ENCODE data around the gene TAGLN2.

Gene TAGLN2

DNA sequence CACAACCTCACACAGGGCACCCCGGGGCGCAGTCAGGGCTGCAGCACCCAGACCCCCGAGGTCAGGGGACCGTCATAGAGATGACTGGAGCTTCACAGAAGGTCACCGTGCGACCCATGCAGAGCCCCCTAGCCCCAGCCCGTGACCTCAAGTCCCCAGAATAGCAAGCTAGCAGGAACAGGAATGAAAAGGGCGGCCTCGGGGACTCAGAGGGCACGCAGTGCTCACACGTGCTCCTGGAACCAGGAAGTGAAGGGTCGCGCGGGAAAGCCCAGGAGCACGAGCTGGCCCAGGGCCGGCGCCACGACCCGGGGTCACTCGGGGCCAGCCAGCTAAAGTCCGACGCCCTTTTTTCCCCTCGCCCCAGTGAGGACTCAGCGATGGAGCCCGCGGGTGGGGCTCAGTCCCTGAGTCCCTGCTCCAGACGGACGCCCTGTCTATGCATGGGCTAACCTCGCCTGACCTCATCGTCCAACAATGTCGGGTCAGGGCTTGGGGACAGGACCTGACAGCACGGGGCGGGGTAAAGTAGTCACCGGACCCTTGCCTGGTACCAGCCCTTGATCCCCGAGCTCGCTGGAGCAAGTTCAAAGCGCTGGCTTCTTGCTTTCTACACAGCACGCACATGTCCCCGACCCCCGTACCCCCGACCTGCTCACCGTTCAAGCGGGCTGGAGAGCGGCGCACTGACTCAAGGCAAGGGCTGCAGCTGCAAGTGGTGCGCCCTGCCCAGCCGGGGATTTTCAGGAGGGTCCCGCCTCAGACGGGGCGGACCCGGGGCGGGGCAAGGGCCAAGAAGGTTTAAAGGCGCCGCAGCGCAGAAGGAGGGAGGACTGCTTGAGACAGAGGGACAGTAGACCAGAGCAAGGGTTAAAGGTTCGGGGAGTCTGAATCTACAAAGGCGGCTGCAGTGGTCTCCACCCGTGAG, at the start of gene TAGLN2:
Gene TAGLN2, minus strand, starts transcription at position 717 of the 928 bp plus-strand sequence. CDS start 4,998 bp downstream, outside the sequence.
- peak; percentile 97 for DNase-seq

GRCh38 chr1:159974350-159974965, 49.2 kb upstream of the TAGLN2 start:
- no peak for DNase-seq

- DNase-seq: no peak
Observed at GRCh38 chr1:159973350-159973940, 48.1 kb upstream of the TAGLN2 start.

DNA sequence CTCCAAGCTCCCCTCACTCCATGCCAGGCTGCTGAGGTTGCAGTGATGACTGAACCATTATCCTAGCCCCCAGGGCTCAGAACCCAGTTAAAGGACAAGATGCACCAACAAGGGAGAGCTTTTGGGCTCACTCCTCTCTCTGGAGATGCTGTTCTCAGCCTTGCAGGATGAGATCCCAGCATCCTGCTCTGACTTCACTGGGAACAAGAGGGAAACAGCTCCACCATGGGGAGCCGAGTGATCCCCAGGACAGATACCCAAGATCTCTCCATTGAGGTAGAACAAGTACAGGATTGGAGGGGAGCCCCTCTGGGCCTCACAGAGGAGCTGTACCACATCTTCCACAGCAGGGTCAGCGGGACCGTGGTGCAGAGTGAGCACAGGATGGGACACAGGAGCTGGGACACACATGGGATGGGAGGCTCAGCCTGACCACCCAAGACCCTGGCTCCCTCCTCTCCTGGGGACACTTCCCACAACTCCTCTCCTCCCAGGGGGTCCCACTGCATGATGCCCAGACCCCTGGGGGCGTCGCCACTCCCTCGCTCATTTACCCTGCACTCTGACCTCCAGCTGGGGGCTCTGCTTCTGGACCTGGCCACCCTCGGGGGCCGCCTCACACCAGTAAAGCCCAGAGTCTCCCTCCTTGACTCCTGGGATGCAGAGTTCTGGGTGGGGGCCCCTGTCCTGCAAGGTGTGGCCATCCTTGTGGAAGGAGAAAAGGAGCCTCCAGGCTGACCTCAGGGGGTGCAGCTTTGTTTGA, 47.3 kb upstream of the TAGLN2 start:
- no peak for DNase-seq

DNA sequence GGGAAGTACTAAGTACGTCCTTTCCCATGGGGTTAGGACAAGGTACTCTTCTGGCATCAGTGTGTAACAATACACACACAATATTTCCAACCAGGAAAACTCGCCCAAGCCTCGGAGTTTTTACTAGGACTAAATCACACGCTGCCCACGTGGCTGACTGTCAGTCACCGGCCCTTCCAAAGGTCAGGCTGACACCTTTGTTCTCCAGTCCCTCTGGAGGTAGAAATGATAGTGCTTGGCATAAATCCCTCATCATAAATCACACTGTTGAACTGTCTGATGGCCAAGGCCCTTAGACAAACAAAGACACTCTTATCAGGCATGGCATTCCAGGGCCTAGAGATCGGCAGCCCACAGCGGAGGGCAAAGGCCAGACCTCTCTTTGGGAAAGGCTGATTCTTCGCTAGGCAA, 45.6 kb upstream of the TAGLN2 start:
- no peak for DNase-seq

- no peak for DNase-seq
Observed at GRCh38 chr1:159968901-159969300, 43.6 kb upstream of the TAGLN2 start.

GRCh38 chr1:159965263-159965662, 40.0 kb upstream of the TAGLN2 start:
- no peak for DNase-seq

DNA sequence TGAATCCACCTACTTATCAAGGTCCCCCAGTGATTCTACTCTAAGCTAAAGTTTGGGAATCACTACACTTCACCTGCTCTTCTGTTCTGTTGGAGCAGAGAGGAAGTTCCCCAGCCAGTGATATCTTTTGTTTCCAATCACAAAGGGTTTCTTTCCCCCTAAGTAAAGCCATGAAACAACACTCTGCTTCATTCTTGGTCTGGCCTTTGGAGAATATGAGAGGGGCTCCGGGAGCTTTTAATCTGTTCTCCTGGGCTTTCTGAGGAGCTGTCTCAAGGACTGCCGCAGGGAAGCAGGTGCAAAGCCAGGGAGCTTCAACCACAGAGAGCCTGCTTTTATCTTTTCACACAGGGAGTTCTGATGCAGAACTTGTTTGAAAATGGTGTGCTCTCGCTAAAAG, 38.8 kb upstream of the TAGLN2 start:
- DNase-seq: no peak

- no peak for DNase-seq
Observed at GRCh38 chr1:159962176-159962575, 36.9 kb upstream of the TAGLN2 start.

- no peak for DNase-seq
Observed at GRCh38 chr1:159961636-159962035, 36.3 kb upstream of the TAGLN2 start.

DNA sequence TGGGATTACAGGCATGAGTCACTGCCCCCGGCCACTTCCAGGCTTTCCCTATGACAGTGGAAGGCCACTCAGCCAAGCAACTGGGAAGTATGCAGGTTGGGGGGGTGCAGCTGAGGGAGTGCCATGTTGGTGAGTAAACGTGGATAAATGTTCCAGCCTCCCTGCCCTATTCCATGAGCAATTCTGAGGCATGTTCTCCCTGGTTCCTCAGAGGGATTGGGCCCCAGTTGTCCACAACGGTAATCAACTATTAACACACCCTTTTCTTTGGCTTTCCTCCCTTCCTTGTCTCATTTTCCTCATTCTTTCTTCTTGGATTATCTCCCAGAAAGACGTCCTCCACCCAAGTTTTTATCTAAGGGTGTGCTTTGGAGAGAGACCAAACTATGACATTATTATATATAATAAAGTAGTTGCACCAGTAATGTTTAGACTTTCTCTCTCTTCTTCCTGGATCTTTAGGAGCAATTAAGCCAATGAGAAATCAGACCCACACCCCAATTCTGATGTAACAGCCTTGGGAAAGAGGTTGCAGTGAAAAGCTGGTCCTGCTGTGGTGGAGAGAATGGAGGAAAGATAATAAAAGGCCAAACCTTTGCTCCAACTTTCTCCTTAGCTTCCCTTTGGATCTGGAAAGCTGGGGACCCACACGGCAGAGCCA, 35.5 kb upstream of the TAGLN2 start:
- peak; percentile 81 for DNase-seq

- no peak for DNase-seq
Observed at GRCh38 chr1:159959451-159959850, 34.1 kb upstream of the TAGLN2 start.

- DNase-seq: no peak
Observed at GRCh38 chr1:159958719-159959380, 33.5 kb upstream of the TAGLN2 start.

DNA sequence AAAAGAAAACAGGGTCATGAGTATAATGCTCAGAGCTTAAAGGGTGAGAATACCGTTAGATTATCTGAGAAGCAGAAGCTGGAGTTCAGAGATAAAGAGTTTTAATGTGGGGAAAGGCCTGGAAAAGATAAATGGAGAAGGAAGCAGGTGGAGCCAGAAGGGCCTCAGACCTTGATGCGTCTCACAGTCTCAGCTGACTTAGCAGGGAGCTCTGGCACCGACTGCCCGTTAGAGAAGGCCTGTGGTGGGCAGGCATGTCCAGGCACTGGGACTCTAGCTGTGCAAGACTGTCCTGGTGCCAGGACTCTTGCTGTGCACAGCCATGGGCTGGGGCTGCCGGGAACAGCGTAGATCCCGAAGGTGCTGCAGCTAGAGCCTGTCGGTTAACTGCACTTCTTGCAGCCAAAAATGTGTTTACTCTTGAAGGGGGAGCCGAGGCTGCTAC, 32.5 kb upstream of the TAGLN2 start:
- DNase-seq: peak; percentile 91

- no peak for DNase-seq
Observed at GRCh38 chr1:159955456-159955855, 30.1 kb upstream of the TAGLN2 start.

GRCh38 chr1:159953536-159954515, 28.5 kb upstream of the TAGLN2 start, which contains the start of gene SLAMF9:
Gene SLAMF9 (minus strand): TSS chr1:159954237. CDS start chr1:159954137, 100 bp downstream.
- DNase-seq: peak; percentile 41

DNA sequence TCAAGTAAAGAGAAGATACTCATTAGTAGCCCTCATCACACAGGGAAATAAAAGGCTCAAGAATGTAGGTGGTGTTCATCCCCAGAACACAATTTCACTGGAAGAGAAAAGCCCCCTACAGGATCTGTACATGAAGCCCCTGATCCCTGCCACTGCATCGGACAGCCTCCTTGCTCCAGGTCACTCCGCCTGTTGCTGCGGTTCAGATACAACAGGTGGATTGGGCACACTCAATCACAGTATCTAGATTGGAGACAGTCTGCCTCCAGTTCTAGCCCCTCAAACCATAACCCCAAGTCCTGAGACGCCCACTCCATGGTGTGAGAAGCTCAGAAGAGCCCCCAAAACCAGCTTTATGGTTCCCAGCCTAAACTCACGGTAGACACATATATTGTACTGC, 27.6 kb upstream of the TAGLN2 start:
- no peak for DNase-seq

- DNase-seq: no peak
Observed at GRCh38 chr1:159951551-159951950, 26.2 kb upstream of the TAGLN2 start.

GRCh38 chr1:159951016-159951415, 25.7 kb upstream of the TAGLN2 start:
- DNase-seq: no peak

GRCh38 chr1:159949981-159950381, 24.7 kb upstream of the TAGLN2 start:
- DNase-seq: no peak

All from hematopoietic multipotent progenitor cell treated with erythropoietin and hydrocortisone succinate and interleukin-3 and kit ligand, for 6 days (in vitro differentiated cells).